HG03378 (cell line): ENCODE results near the gene SPINT2.

ENCODE experiments used
- ATAC-seq: cut with Tn5 transposase; IDR thresholded peaks from one replicate; pipeline ENCODE4 v1.9.1; 2021; ENCODE audit warnings: mild to moderate bottlenecking, moderate library complexity; ENCODE audit not compliant: unreplicated experiment

SPINT2 gene

GRCh38 chr19:38266981-38267597 lies 2.7 kb downstream of the SPINT2 start:
- no peak for ATAC-seq

- no peak for ATAC-seq
These were observed 3.5 kb downstream of the SPINT2 start for GRCh38 chr19:38267761-38268483.

DNA sequence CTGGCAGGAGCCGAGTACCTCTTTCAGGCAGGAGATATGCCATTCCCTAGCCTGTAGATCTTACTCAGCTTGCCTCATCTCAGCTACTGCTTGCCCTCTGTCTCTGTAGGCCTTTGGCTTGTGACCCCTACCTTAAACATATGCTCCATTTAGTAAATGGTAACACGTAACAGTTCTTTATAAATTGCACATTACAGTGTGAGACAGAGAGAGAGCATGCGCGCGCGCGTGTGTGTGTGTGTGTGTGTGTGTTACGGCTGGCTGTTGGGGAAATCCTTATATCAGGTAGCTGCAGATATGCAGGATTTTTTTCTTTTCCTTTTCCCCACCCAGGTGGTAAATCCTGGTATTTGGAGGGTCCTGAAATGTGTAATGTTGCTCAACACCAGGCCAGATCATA lies 4.2 kb downstream of the SPINT2 start:
- ATAC-seq, result no peak

DNA sequence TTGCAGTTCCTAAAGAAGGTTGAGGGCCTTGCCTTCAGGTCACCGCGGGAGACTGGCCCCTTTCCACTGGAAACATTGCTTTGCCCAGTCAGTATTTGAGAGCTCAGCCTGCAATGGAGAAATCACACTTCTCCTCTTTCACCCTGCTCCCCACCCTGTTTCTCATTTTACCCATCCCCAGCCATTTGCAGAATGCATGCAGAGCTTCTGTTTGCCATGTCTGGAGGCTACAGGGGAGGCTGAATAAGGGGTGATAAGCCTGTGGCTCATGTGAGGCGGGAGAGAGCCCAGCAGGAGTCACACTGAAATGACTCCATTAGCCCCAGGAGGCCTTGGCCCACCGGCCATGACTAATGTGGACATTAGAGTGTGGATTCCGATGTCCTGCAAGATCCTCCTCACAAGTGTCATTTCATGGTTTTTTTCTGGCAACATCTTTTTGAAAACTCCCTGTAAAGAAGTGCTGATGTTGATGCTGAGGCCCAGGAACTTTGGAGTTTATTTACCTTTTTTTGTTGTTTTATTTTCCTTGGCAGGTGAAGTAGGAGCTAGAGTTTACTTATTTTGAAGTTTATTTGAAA lies 6.3 kb downstream of the SPINT2 start:
- ATAC-seq, result no peak

DNA sequence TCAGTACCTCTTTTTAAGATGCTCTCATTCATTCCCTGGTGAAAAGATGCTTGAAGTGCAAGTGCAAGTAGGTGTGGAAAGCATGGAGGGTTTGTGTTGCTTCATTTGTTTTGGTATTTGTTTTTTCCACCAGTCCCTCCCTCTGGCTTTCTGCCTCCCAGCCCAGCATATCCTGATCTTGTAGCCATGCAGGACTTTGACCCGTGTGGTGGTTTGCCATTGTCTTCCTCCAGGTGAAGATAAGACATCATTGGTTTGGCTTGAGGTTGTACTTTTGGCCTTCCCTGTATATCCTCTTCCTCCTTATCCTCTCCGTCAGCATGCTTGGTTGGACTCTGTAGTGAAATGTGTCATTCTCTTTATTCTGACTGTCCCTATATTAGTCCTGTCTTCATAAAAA lies 9.1 kb downstream of the SPINT2 start:
- ATAC-seq, result no peak

DNA sequence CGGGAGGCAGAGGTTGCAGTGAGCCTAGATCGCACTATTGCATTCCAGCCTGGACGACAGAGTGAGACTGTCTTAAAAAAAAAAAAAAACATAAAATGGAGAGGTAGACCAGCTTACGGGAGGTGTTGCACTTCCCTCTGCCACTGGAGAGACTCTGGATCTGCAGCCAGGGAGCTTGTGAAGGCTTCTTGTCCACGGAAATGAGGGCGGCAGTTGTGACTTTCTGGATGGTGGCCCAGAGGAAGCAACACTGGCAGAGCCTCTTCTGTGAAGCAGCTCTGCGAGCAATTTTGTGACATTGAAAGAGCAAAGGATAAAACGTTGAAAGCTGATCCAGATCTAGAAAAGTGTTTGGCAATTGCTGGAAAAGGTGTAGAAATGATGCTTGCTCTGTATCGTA lies 10.4 kb downstream of the SPINT2 start:
- ATAC-seq, result no peak

DNA sequence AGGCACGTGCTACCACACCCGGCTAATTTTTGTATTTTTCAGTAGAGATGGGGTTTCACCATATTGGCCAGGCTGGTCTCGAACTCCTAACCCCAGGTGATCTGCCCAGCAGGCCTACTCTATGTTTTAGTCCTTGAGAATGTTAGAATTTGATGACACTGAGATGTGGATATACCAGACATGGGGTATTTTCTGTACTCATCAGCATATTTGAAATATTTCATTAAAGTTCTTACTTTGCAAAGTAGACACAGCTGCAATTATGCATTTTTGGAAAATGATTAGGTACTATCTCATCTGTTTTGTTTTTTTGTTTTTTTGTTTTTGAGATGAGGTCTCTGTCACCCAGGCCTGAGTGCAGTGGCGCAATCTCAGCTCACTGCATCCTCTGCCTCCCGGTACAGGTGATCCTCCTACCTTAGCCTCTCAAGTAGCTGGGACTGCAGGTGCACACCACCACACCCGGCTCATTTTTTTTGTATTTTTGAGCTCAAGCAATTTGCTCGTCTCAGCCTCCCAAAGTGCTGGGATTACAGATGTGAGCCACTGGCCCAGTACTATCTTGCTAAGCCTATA lies 12.7 kb downstream of the SPINT2 start:
- no peak for ATAC-seq

DNA sequence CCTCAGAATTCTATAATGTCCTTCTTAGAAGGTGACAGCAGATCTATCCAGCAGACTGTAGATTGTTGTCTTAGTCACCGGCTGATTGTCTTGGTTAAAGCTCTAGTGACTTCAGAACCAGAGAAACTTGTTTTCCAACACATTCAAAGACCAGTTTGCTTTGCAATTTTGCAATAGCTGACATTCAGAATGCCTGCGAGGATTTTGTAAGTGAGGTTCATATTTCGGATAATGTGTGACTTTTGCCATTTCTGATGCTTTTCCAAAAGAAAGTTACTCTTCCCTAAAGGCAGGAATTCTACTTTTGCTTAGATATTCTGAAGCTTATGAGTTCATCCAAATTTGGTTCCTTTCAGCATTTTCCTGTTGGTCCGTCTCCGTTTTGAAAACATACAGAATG lies 13.2 kb downstream of the SPINT2 start:
- ATAC-seq, result no peak

GRCh38 chr19:38277969-38278680 lies 13.8 kb downstream of the SPINT2 start:
- ATAC-seq, result no peak

DNA sequence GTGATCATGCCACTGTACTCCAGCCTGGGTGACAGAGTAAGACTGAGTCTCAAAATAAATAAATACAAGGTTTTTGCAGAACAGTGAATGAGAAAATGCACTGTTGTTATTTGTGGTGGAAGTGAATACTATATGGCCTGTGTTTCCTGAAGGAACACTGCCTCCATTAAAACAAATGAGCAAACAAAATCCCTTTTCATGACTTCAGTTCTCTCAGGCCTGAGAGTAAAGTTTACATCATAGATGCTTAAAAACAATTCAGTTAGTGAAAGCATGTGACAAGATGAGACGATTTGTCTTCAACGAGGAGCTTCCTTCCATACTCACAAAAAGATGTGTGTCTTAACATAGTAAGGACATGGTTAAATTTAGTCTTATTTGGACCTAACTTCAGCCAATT lies 14.4 kb downstream of the SPINT2 start:
- ATAC-seq, result no peak

DNA sequence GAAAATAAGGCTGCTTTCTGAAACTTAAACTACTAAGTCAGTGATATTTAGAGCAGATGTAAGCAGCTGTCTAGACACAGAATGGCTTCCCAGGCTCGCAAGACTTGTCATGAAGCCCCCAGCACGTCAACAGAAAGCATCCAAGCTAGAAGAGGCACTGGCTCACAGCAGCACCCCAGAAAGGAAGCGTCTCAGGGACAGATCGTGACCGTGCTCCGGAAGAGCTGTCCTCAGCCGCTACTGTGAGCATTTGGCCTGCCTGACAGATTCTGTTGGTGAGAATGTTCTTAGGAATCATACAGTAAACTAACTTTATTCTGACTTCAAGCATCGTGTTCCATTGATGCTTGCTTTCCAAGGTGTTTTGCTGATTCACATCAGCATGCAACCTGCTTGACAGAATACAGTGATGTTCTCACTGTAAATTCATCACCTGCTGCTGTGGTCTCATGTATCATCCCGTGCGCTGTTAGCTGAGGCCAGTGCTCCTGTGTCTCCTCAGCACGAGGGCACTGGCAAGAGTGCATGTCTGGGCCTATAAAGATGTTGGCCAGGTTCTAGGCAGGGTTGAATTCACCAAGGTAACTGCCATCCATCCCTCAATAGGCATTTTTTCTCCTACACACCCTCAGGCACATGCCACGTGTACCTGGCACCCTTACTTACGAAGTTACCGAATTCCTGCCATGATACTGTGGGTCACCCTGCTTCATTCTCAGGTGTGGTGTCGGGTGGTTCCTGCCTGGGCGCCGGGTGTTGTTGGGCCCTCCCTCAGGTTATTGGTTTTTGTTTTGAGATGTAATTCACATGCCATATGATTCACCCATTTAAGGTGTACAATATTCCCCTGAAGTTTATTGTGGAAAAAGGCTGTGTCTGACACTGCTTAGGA lies 15.9 kb downstream of the SPINT2 start:
- no peak for ATAC-seq

DNA sequence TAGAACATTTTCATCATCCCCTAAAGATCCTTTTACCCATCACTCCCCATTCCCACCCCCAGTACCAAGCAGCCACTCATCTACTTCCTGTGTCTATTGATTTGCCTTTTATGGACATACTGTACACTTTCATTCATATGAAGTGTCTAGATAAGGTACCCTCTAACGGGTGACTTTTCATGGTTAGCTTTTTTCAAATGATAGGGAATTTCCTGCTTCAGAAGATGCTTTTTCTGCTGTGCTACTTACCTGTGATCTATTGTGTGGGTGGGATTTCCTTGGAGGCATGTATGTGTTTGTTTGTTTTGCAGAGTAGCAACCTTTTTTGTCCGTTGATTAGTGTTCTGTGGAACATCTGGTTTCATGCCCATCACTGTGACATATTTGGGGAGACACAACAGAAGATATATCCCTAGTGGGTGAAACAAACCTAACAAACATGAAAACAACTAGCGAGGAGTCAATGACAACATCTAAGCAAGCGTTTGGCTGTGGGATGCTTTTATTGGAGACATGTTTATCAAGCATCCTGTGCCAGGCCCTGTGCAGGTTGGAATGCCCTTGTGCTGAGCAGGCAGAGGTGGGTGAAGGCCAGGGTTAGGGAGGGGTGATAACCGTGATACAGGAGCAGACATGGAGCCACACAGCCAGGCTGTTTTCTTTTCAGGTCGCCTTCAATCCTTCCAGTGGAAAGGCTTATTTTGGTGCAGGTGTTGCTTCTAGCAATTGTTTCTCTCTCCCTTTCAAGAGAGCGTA lies 17.6 kb downstream of the SPINT2 start:
- ATAC-seq, result no peak

DNA sequence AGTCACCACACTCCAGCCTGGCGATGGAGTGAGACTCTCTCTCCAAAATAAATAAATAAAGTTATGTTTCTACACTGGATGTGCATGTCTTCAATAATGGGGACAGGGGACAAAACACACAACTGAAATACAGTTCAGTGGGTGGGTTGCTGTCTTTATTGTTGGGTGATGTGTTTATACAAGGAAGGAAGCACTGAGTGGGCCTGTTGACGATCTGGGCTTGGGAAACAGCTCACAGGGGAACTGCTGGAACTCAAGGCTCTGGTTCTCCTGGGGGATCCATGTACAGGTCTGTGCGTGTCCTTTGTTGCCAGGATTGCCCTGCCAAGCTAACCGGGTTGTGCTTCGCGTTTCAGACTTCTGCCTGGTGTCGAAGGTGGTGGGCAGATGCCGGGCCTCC lies 18.9 kb downstream of the SPINT2 start:
- ATAC-seq, result no peak

- ATAC-seq, result no peak
These were observed 20.0 kb downstream of the SPINT2 start for GRCh38 chr19:38284422-38284821.

DNA sequence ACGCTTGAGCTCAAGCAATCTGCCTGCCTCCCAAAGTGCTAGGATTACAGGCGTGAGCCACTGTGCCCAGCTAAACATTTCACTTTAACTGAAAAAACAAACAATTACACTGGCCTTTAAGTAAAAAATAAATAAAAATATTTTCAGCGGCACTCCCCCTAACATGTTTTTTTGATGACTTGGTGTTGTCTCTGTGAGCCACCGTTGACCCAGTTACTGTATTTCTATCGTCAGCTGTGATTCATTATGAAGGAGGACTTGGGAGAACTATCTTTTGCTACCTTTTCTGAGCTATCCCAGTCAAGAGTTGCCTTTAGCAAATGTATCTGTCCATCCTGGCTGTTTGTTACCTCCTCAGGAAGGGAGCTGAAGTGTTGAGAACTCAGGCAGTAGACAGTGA lies 21.2 kb downstream of the SPINT2 start:
- ATAC-seq, result no peak

DNA sequence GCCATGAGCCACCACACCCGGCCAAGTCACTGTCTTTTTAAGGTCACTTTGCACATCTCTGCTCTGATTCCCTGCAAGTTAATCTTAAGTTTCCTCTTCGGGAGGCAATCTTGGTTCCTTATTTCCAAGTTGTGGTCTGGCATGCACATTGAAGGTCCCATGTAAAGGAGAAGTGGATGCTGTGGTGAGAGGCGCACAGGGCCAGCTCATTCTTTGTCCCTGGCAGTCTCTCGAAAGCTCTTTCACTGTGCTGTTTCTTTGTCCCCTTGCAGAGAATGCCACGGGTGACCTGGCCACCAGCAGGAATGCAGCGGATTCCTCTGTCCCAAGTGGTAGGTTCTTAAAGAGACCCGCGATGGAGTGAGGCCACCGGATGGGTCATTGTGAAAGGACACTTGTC lies 23.2 kb downstream of the SPINT2 start:
- ATAC-seq, result no peak

- no peak for ATAC-seq
These were observed 23.9 kb downstream of the SPINT2 start for GRCh38 chr19:38288123-38288855.

DNA sequence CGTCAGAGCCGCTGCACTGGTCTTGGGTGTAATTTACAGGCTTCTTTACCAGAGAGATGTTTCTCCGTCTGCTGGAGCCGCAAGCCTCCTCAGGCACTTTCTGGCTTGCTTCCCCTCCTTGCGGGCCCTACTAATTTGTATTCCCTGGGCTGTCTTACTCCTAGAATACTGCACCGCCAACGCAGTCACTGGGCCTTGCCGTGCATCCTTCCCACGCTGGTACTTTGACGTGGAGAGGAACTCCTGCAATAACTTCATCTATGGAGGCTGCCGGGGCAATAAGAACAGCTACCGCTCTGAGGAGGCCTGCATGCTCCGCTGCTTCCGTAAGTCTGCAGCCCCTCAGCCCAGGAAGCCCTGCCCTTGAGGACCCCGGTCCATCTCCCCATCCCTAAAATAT lies 25.6 kb downstream of the SPINT2 start:
- no peak for ATAC-seq

GRCh38 chr19:38290631-38291147 lies 26.3 kb downstream of the SPINT2 start:
- ATAC-seq, result no peak
